Lung (tissue), 12 donors: ENCODE data around the gene PHACTR3. TPM values are rescaled to one million over a fixed set of nuclear protein-coding genes. Genes with fewer than 3 reads are reported as not detected.

Source experiments
- ATAC-seq: fragments of 200-7000 bp; cut with Tn5 transposase; one replicate; pipeline ENCODE4 v1.9.1; 2020; ENCODE audit warnings: moderate number of reproducible peaks; ENCODE audit not compliant: insufficient read depth, low FRiP score
- DNase-seq, 3 donors: peaks; one replicate each; pipeline ENCODE4 v3.0.0-alpha.2; 2013 to 2017
- H3K27ac ChIP-seq, 2 donors: one replicate each; pipeline ENCODE4 v1.5.1; 2013; ENCODE audit warnings: mild to moderate bottlenecking in 2 of 2, moderate library complexity in 2 of 2, control low read depth in 1 of 2, inconsistent platforms in 1 of 2, low read depth in 1 of 2, low read length in 1 of 2
- H3K27me3 ChIP-seq, 3 donors: one replicate each; pipeline ENCODE4 v1.5.1; 2013; ENCODE audit warnings: low read length in 2 of 3; ENCODE audit not compliant: control insufficient read depth in 3 of 3, insufficient read depth in 3 of 3
- H3K36me3 ChIP-seq, 4 donors: one replicate each; pipeline ENCODE4 v1.5.1; 2013; ENCODE audit warnings: low read length in 4 of 4, mild to moderate bottlenecking in 1 of 4, moderate library complexity in 1 of 4; ENCODE audit not compliant: control insufficient read depth in 4 of 4, insufficient read depth in 4 of 4
- H3K4me1 ChIP-seq, 5 donors: one replicate each; pipeline ENCODE4 v1.5.1; 2013; ENCODE audit warnings: low read length in 5 of 5, mild to moderate bottlenecking in 2 of 5, moderate library complexity in 1 of 5; ENCODE audit not compliant: control insufficient read depth in 5 of 5, insufficient read depth in 5 of 5
- H3K4me3 ChIP-seq: one replicate; pipeline ENCODE4 v1.5.1; 2013; ENCODE audit warnings: mild to moderate bottlenecking, control low read depth, moderate library complexity
- H3K9ac ChIP-seq, 2 donors: one replicate each; pipeline ENCODE4 v1.5.1; 2013; ENCODE audit warnings: low read length in 2 of 2, control low read depth in 1 of 2; ENCODE audit not compliant: insufficient read depth in 1 of 2
- H3K9me3 ChIP-seq, 4 donors: one replicate each; pipeline ENCODE4 v1.5.1; 2013; ENCODE audit warnings: low read length in 3 of 4, mild to moderate bottlenecking in 1 of 4, moderate library complexity in 1 of 4; ENCODE audit not compliant: control insufficient read depth in 4 of 4, insufficient read depth in 3 of 4
- WGBS, 2 donors: extraction: QIAGEN DNeasy Blood & Tissue Kit; methylation state at CpG; one replicate each; pipeline ENCODE4 v1.1.7; 2013; 5-methylcytosine and 5-hydroxymethylcytosine counted together
- polyA plus RNA-seq, 2 donors: library from polyadenylated mRNA; stranded (reverse); fragments of 200-250 nt; gene quantifications; one replicate each; pipeline ENCODE4 v1.2.1, GENCODE V29; 2013
- total RNA-seq, 2 donors: library from RNA; depleted of rRNA in 1 of 2; stranded (reverse); fragments of >200 nt in 1 of 2; gene quantifications; one replicate each; pipeline ENCODE4 v1.2.1, GENCODE V29; 2014 to 2021
- TF ChIP-seq, protein P1 (sequence below): IDR thresholded peaks from 2 replicates; pipeline ENCODE4 v1.5.1; 2012; ENCODE audit warnings: mild to moderate bottlenecking; ENCODE audit errors: control extremely low read depth, extremely low read depth
- donor health status: control.
- donor health status: control.
- donor health status: Bipolar disorder and iron deficiency.
- donor health status: healthy.
- donor health status: DM: yes; HTN: yes; CAD: no.

The PHACTR3 gene
- total and polyA plus RNA-seq, 4 donors = 3.8 to 12.0 (median 5.9) TPM

DNA sequence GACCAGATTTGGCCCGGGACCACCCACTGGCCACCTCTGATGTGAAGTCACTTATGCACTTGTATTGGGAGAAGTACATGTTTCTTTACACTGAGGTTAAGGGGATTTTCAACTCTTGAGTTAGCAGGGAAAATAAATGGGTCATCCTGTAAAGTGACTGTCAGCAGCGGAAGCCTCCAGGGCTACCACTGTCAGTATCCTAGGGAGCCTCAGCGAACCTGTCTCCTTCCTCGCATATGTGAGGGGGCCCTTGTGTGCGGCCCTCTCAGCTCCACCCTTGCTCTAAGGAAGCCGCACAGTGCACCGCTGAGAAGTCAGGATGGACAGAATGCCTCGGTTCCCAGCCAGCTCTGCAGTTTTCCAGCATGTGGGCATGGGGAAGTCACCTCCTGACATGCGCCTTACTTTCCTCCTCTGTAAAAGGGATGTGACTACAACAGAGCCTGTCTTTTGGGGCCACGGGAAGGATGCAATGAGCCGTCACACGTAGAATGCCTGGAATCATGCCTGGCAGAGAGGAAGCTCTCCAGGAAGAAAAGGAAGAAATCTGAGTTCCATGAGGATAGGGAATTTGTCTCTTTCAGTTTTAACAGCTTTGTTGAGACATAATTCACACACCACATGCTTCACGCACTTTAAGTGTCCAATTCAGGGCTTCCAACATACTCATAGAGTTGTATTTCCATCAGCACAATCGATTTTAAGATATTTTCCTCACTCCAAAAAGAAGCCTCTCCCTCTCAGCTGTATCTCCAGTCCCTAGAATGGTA is 213.7 kb downstream of the PHACTR3 start:
- WGBS, 2 donors = 76 to 89% methylated on average over 14 of the region's 14 CpGs
- TF ChIP-seq, protein P1, sequence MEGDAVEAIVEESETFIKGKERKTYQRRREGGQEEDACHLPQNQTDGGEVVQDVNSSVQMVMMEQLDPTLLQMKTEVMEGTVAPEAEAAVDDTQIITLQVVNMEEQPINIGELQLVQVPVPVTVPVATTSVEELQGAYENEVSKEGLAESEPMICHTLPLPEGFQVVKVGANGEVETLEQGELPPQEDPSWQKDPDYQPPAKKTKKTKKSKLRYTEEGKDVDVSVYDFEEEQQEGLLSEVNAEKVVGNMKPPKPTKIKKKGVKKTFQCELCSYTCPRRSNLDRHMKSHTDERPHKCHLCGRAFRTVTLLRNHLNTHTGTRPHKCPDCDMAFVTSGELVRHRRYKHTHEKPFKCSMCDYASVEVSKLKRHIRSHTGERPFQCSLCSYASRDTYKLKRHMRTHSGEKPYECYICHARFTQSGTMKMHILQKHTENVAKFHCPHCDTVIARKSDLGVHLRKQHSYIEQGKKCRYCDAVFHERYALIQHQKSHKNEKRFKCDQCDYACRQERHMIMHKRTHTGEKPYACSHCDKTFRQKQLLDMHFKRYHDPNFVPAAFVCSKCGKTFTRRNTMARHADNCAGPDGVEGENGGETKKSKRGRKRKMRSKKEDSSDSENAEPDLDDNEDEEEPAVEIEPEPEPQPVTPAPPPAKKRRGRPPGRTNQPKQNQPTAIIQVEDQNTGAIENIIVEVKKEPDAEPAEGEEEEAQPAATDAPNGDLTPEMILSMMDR = no peak
- H3K27ac ChIP-seq = no peak overlapping the region
- H3K9ac ChIP-seq = no peak overlapping the region
- H3K4me3 ChIP-seq = no peak overlapping the region
- H3K27me3 ChIP-seq = peaks cover 0 to 3% (median 0%) of the 10 kb centered on the region in 3 donors
- no peak for ATAC-seq
- peak in 1 of 3 donors; percentile 1 for DNase-seq
- H3K4me1 ChIP-seq = peaks cover 0 to 2% (median 0%) of the 10 kb centered on the region in 5 donors
- H3K36me3 ChIP-seq = no peaks in the 10 kb centered on the region
- peaks cover 0 to 2% (median 0%) of the 10 kb centered on the region in 4 donors for H3K9me3 ChIP-seq

DNA sequence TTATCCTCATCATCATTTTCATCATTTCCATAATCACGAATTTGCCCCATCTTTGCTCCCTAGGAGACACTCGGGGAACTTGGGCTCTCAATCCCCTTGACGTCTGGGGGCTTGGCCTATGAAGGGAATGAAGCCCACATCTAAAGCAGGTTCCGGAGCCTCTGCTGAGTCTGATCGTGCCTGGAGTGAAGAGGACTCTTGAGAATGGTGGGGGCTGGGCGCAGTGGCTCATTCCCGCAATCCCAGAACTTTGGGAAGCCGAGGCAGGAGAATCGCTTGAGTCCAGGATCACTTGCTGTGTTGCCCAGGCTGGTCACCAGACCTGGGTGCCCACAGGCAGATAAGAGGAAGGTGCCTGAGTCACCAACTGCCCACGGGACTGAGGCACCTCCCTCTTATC is 214.6 kb downstream of the PHACTR3 start:
- Histone ChIP-seq H3K9me3 (peaks cover 0 to 2% (median 0%) of the 10 kb centered on the region in 4 donors), H3K9ac (no peak overlapping the region), H3K36me3 (no peaks in the 10 kb centered on the region), H3K4me3 (no peak overlapping the region), H3K4me1 (peaks cover 0 to 2% (median 0%) of the 10 kb centered on the region in 5 donors), H3K27me3 (no peaks in the 10 kb centered on the region), H3K27ac (no peak overlapping the region)
- DNase-seq (peak in 1 of 3 donors; percentile 2), ATAC-seq (no peak)
- WGBS, 2 donors = 84 to 89% methylated on average over 10 of the region's 10 CpGs
- TF ChIP-seq, protein P1 = no peak

DNA sequence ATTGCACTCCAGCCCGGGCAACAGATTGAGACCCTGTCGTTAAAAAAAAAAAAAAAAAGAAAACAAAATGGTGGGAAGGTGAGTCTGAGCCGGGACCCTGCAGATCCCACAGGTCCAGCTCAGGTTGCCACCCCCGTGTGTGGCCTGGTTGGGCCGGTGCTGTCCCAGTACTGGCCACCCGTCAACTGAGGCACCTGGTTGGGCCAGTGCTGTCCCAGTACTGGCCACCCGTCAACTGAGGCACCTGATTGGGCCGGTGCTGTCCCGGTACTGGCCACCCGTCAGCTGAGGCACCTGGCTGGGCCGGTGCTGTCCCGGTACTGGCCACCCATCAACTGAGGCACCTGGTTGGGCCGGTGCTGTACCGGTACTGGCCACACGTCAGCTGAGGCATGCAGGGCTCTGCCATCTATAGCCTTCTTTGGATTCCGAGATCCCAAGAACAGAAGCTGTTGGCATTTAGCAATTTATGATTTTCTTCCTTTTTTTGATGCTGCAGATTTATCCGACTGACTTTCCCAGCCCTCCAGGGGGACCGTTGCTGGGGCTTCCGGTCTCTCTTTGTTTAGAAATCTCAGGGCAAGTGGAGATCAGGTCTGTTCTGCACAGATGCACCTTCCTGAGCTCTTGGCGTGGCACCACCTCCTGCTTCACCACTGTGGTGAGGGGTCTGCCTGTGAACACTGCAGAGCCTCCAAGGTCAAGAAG is 215.3 kb downstream of the PHACTR3 start:
- no peak overlapping the region for H3K9ac ChIP-seq
- no peaks in the 10 kb centered on the region for H3K36me3 ChIP-seq
- TF ChIP-seq, protein P1 = no peak
- H3K4me3 ChIP-seq = no peak overlapping the region
- no peaks in the 10 kb centered on the region for H3K27me3 ChIP-seq
- peaks cover 0 to 2% (median 0%) of the 10 kb centered on the region in 5 donors for H3K4me1 ChIP-seq
- DNase-seq (peak in 1 of 3 donors; percentile 4), ATAC-seq (no peak)
- peaks cover 0 to 2% (median 0%) of the 10 kb centered on the region in 4 donors for H3K9me3 ChIP-seq
- no peak overlapping the region for H3K27ac ChIP-seq
- WGBS, 2 donors = 90 to 93% methylated on average over 20 of the region's 20 CpGs
